Mammary epithelial cell (primary cell): ENCODE results near the gene HNRNPH3.

Experiments used
- CTCF ChIP-seq, 2 donors: IDR thresholded peaks in 1 of 2; conservative IDR thresholded peaks in 1 of 2; 2 replicates each; pipeline ENCODE4 v1.5.1; 2011 to 2012; ENCODE audit warnings: inconsistent platforms in 2 of 2, low read length in 2 of 2, mild to moderate bottlenecking in 2 of 2, control low read depth in 1 of 2, low read depth in 1 of 2; ENCODE audit not compliant: insufficient read depth in 1 of 2; ENCODE audit errors: extremely low read depth in 1 of 2
- EZH2 ChIP-seq: IDR thresholded peaks from 2 replicates; pipeline ENCODE4 v1.6.1; 2012; ENCODE audit warnings: low read length, inconsistent platforms, borderline replicate concordance

GRCh38 chr10:68359189-68359588 lies 27.3 kb downstream of the HNRNPH3 start:
- TF ChIP-seq EZH2 = no peak
- TF ChIP-seq CTCF (conservative IDR thresholded peaks at IDR 0.05 in 1 of 2, IDR thresholded peaks at IDR 0.05 in 1 of 2; ENCODE audit: extremely low read depth in 1 of 2, insufficient read depth in 1 of 2, low read depth in 1 of 2, low read length in 2 of 2) = no peak
